ENCODE results near the gene AMH.

AMH gene

GRCh38 chr19:2287585-2288337 lies 38.6 kb downstream of the AMH start:
- Mint-ChIP-seq H3K4me3 (no peak overlapping the region), H3K36me3 (ENCODE audit: low read depth) (peaks cover 9% of the 10 kb centered on the region), H3K4me1 (ENCODE audit: low read depth) (peaks cover 14% of the 10 kb centered on the region), H3K27me3 (ENCODE audit: low read depth) (peaks cover 4% of the 10 kb centered on the region), H3K27ac (no peak overlapping the region), H3K9me3 (no peaks in the 10 kb centered on the region)

- H3K4me3 Mint-ChIP-seq, result peak overlapping the region; percentile 88
- peaks cover 12% of the 10 kb centered on the region for H3K36me3 Mint-ChIP-seq (ENCODE audit: low read depth)
- H3K9me3 Mint-ChIP-seq, result no peaks in the 10 kb centered on the region
- H3K4me1 Mint-ChIP-seq (ENCODE audit: low read depth), result peaks cover 17% of the 10 kb centered on the region
- H3K27me3 Mint-ChIP-seq (ENCODE audit: low read depth), result no peaks in the 10 kb centered on the region
- H3K27ac Mint-ChIP-seq, result peak overlapping the region; percentile 95
These were observed 39.3 kb downstream of the AMH start for GRCh38 chr19:2288338-2288817.

GRCh38 chr19:2288818-2289713 lies 39.9 kb downstream of the AMH start:
- no peaks in the 10 kb centered on the region for H3K27me3 Mint-ChIP-seq (ENCODE audit: low read depth)
- H3K36me3 Mint-ChIP-seq (ENCODE audit: low read depth), result peaks cover 16% of the 10 kb centered on the region
- peaks cover 17% of the 10 kb centered on the region for H3K4me1 Mint-ChIP-seq (ENCODE audit: low read depth)
- H3K9me3 Mint-ChIP-seq, result no peaks in the 10 kb centered on the region
- H3K4me3 Mint-ChIP-seq, result peak overlapping the region; percentile 88
- H3K27ac Mint-ChIP-seq, result peak overlapping the region; percentile 95

GRCh38 chr19:2289714-2290435 lies 40.8 kb downstream of the AMH start:
- Mint-ChIP-seq H3K4me1 (ENCODE audit: low read depth) (peaks cover 17% of the 10 kb centered on the region), H3K4me3 (peak overlapping the region; percentile 88), H3K9me3 (no peaks in the 10 kb centered on the region), H3K36me3 (ENCODE audit: low read depth) (peaks cover 17% of the 10 kb centered on the region), H3K27ac (peak overlapping the region; percentile 95), H3K27me3 (ENCODE audit: low read depth) (no peaks in the 10 kb centered on the region)

GRCh38 chr19:2290441-2291184 lies 41.5 kb downstream of the AMH start:
- peaks cover 19% of the 10 kb centered on the region for H3K36me3 Mint-ChIP-seq (ENCODE audit: low read depth)
- H3K9me3 Mint-ChIP-seq, result no peaks in the 10 kb centered on the region
- peaks cover 17% of the 10 kb centered on the region for H3K4me1 Mint-ChIP-seq (ENCODE audit: low read depth)
- H3K4me3 Mint-ChIP-seq, result peak overlapping the region; percentile 77
- H3K27me3 Mint-ChIP-seq (ENCODE audit: low read depth), result no peaks in the 10 kb centered on the region
- no peak overlapping the region for H3K27ac Mint-ChIP-seq

- H3K9me3 Mint-ChIP-seq, result no peaks in the 10 kb centered on the region
- peaks cover 19% of the 10 kb centered on the region for H3K36me3 Mint-ChIP-seq (ENCODE audit: low read depth)
- H3K4me1 Mint-ChIP-seq (ENCODE audit: low read depth), result peaks cover 17% of the 10 kb centered on the region
- peak overlapping the region; percentile 77 for H3K4me3 Mint-ChIP-seq
- H3K27ac Mint-ChIP-seq, result no peak overlapping the region
- no peaks in the 10 kb centered on the region for H3K27me3 Mint-ChIP-seq (ENCODE audit: low read depth)
These were observed 42.1 kb downstream of the AMH start for GRCh38 chr19:2291185-2291751.

GRCh38 chr19:2294687-2295335 lies 45.7 kb downstream of the AMH start:
- Mint-ChIP-seq H3K4me1 (ENCODE audit: low read depth) (peaks cover 5% of the 10 kb centered on the region), H3K27me3 (ENCODE audit: low read depth) (no peaks in the 10 kb centered on the region), H3K9me3 (no peaks in the 10 kb centered on the region), H3K4me3 (no peak overlapping the region), H3K27ac (no peak overlapping the region), H3K36me3 (ENCODE audit: low read depth) (peaks cover 14% of the 10 kb centered on the region)

- Mint-ChIP-seq H3K27me3 (ENCODE audit: low read depth) (peaks cover 4% of the 10 kb centered on the region), H3K4me1 (ENCODE audit: low read depth) (peaks cover 5% of the 10 kb centered on the region), H3K9me3 (no peaks in the 10 kb centered on the region), H3K4me3 (no peak overlapping the region), H3K36me3 (ENCODE audit: low read depth) (peaks cover 13% of the 10 kb centered on the region), H3K27ac (no peak overlapping the region)
These were observed 47.0 kb downstream of the AMH start for GRCh38 chr19:2296141-2296540.

GRCh38 chr19:2300533-2300932 lies 51.4 kb downstream of the AMH start:
- H3K4me3 Mint-ChIP-seq, result no peak overlapping the region
- peaks cover 4% of the 10 kb centered on the region for H3K4me1 Mint-ChIP-seq (ENCODE audit: low read depth)
- H3K9me3 Mint-ChIP-seq, result no peaks in the 10 kb centered on the region
- no peak overlapping the region for H3K27ac Mint-ChIP-seq
- peaks cover 7% of the 10 kb centered on the region for H3K36me3 Mint-ChIP-seq (ENCODE audit: low read depth)
- H3K27me3 Mint-ChIP-seq (ENCODE audit: low read depth), result peaks cover 35% of the 10 kb centered on the region

Data from T-helper 1 cell treated with Interleukin-12 subunit alpha and Interleukin-12 subunit beta and Interleukin-4 antibody, amounts not matched to agents 30 μg/mL and 1 μg/mL, for 36 hours (primary cell).